GM21447 (cell line): Measurements from ENCODE around the gene ORC1.

Experiments used
- ATAC-seq: cut with Tn5 transposase; IDR thresholded peaks from one replicate; pipeline ENCODE4 v1.9.1; 2021; ENCODE audit not compliant: unreplicated experiment

ORC1 gene

DNA sequence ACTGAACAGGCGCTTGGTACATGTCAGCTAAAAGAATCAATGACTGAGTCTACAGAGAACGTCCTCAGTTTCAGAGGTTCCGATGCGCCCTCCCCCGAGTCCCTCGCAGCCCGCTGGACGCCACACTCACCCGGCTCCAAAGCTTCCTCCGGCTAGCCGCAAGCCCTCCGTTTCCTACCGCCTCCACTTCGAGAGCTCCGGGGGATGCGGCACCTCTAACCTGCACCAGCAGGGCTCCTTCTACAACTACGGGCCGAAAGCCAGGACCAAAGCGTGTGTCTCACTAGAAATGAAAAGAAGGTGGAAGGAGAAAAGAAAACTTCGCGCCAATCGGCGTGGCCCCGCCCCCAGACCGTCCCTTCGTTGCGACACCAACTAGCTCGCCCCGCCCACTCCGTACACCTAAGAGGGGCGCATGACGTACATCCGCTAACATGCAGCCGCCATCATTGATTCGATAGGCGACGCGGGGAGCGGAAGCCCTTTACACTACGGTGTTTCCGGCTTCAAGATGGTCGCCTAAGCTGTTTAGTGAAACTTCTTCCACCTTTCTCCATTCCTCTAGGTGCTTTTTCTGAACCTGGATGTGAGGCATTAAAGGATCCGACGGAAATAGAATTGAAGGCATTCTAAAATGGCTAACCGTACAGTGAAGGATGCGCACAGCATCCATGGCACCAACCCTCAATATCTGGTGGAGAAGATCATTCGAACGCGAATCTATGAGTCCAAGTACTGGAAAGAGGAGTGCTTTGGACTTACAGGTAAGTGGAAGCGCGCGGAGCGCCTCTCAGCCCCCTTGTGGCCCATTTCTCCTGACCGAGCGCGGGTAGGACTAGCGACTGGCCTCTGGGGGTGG, at the start of gene ORC1, which contains the start of gene PRPF38A:
TSS of gene ORC1 (minus strand) at position 308 of the 859 bp plus-strand sequence. CDS start 2,200 bp downstream, outside the sequence.
TSS of gene PRPF38A (plus strand) at position 487 of the 859 bp plus-strand sequence. CDS start at position 635, 148 bp downstream.
- peak; percentile 95 for ATAC-seq

DNA sequence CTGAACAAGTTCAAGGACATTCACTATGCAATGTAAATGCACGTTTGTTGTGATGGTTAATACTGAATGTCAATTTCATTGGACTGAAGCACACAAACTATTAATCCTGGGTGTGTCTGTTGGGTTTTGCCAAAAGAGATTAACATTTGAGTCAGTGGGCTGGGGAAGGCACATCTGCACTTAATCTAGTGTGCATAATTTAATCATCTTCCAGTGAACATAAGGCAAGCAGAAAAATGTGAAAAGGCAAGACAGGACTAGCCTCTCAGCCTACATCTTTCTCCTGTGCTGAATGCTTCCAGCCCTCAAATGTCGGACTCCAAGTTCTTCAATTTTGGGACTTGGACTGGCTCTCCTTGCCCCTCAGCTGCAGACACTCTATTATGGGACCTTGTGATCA, 40.2 kb upstream of the ORC1 start:
- no peak for ATAC-seq

DNA sequence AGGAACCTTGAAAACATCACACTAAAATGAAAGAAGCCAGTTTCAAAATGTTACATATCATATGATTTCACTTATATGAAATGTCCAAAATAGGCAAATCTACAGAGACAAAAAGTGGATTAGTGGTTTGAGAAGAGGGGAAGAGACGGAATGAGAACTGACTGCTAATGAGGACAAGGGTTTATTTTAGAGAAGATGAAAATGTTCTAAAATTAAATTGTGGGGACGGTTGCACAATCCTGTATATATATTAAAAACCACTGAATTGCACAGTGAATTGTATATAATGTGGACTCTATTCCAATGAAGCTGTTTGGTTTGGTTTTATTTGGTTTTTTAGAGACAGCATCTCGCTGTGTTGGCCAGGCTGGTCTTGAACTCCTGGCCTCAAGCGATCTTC, 35.8 kb upstream of the ORC1 start:
- ATAC-seq, result no peak

DNA sequence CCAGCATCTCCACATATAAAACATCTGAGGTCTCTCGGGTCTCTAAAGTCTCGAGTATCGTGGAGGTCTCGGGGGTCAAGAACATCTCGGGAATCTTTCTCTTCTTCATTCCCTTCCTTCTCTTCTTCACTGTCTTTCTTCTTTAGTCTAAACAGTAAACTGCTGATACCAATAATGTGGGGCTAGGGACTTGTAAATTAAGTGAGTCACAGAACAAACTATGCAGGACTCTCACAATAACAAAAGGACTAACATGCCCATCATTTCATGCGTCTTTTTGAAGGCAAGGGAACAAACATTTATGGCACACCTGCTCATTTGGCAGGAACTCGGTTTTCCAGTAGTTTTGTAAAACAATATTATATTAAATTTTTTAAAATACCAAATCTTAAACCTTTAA, 32.6 kb upstream of the ORC1 start:
- no peak for ATAC-seq

DNA sequence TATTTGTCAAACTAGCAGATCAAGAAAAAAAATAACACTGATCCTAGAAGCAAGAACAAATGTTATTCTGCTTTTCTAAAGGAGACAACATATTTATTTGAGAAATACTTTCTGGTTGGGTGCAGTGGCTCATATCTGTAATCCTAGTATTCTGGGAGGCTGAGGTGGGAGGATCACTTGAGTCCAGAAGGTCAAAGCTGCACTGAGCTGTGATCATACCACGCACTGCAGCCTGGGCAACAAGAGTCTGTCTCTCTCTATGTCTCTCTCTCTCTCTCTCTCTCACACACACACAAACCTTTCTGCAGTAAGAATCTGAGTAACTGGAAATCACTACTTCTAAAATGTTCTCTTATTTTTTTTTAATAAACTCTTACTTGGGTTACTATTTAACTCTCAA, 31.4 kb upstream of the ORC1 start:
- no peak for ATAC-seq

DNA sequence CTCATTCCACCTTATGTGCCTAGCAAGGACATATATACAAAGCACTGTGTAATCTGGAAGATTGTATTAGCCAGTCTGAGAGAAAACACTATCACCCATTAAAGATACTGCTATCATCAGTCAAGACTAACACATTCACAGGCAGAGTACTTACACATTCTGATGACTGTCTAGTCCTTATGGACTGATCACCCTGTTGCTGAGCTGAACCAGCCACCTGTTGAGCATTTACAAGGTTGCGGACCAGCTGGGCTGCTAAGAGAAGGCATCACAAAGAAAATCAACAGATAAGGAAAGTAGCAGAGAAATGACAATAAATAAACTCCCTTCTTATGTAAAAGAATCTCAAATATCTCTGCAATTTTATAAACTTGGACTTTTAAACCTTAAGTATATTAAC, 31.0 kb upstream of the ORC1 start:
- no peak for ATAC-seq

DNA sequence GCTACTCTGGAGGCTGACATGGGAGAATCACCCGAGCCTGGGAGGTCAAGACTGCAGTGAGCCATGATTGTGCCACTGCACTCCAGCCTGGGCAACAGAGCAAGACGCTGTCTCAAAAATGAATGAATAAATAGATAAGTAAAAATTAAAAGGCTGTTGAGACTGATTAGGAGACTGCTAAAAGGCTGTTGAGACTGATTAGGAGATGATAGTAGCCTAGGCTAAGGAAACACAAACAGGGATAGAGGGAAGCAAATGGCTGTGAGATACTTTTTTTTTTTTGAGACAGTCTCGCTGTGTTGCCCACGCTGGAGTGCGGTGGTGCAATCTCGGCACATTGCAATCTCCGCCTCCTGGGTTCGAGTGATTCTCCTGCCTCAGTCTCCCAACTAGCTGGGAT, 28.6 kb upstream of the ORC1 start:
- ATAC-seq, result no peak

DNA sequence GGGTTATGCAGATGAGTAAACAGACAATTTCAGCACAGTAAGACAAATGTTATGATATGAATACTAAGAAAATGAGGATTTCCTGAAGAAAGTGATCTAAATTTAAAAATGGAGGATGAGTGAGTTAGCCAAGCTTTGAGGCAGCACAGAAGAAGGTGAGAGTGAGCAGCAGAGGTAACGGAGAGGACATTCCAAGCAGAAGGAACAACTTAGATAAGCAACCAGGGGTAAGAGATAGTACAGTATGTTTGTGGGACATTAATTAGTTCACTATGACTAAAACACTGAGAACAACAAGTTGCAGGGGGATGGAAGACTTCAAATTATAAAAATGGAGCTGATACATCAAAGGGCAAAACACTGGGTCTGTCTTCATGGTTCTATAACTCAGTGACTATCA, 22.9 kb upstream of the ORC1 start:
- no peak for ATAC-seq

DNA sequence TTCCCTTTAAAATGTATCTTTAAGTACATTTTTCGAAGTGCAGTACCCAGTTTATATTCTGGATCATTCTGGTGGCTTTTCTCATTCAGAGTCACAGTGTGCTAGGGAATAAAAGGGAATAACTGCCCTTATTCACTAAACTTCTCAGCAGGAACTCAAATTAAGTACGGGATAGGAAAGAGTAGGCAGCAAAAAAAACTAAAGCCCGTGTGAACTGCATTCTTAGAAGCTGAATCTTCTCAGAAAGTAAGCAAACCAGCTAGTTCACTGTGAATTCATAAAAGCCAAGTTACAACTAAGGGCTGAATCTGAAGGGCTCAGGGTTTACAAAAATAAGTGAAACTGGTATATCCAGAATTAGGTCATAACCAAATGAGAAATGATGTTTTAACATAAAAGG, 22.1 kb upstream of the ORC1 start:
- no peak for ATAC-seq

DNA sequence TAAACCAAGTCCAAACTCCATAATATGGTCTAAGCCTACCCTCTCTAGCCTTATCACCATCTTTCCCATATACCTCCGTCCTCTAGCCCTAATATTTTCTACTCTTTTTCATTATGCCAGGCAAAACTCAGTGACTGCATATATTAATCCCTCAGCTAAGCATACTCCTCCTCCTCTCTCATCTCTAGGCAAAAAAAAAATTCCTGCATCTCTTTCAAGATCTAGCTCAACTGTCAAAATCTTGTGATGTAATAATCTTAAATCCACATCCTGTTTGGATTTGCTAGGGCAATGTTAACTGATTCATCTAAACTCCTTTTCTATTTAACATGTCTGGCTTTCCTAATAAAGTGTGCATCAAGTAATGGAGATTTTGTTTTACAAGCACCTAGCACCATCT, 20.6 kb upstream of the ORC1 start:
- no peak for ATAC-seq

DNA sequence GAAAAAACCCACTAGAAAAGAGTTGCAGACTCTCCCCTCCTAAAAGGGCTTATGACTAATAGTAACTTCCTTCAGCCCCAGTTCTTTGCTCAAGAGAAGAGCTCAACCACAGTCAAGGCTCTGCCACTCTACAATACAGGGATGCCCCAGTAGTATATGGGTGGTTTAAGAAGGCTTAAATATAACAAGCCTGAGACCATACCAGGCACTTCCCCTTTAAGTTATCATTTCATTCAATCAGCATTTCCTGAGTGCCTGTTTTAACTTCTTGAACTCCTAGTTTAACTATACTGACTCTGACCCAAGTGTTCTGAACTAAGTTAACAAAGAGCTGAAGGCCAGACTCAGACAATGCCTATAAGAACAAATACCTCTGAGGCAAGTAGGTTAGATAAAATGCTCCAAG, 20.0 kb upstream of the ORC1 start:
- no peak for ATAC-seq

DNA sequence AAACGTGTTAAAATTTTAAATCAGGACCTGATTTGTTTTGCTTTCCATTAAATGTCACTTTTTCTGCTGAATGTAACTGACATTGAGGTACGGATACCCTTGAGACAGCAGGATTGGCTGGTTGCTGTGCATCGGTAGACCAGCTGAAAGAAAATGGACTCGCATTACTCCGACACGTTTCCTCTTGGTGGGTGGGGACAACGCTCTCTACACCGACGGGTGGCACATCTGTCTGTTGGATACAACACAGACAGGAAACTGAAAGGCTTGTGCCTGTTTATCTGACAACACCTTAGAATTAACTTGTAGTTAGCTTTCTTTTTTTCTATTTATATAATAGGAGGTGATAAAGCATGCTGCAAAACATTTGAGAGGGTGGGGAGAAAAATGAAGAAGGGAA, 19.5 kb upstream of the ORC1 start:
- ATAC-seq, result no peak

DNA sequence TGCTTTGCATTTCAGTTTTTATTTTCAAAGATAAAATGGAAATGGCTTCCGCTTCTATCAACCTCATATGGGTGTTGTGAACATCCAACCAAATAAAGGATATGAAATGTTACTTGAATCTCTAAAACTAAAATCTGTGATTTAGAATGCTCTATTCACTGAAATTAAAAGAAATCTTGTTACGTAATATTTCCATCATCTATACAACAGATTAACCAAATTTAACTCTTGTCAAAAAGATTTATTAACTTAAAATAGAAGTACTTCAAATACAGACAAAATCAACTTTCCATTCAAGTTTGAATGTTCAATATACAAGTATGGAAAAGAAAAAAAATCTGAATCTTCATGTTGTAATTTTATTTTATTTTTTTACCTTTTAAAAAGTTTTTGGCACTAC, 18.8 kb upstream of the ORC1 start:
- ATAC-seq, result no peak

DNA sequence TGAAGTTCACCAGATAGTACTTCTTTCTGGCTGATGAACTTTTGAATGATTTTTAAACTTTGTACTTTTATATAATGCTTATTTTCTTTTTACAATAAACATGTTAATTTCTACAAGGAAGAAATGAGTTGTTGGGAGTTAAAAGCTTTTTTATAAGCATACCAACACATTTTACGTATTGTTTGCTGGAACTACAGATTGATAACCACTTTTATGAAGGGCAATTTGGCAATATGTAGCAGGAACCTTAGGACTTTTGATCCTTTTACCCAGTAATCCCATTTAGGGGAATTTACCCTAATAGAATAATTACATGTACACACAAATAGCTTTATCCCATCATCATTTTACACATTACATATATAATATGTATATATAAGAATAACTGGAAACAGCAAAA, 16.5 kb upstream of the ORC1 start:
- ATAC-seq, result no peak

DNA sequence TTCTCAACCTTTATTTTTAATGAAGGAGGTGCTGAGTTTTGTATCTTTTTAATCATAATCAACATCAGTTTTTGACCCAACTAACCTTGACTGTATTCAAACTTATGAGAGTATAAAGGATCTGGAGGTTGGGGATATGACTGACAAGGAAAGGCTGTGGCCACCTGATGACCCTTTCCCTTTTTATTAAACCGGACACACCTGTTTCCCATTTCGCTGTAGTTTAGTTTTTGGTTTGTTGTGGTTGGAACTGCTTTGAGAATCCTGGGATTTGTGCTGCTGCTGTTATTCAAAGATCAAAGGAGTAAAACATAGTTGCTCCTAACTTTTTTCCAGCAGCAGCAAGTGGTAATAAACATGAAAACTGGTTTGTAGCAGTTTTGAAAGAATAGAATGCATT, 12.6 kb upstream of the ORC1 start:
- ATAC-seq, result no peak

DNA sequence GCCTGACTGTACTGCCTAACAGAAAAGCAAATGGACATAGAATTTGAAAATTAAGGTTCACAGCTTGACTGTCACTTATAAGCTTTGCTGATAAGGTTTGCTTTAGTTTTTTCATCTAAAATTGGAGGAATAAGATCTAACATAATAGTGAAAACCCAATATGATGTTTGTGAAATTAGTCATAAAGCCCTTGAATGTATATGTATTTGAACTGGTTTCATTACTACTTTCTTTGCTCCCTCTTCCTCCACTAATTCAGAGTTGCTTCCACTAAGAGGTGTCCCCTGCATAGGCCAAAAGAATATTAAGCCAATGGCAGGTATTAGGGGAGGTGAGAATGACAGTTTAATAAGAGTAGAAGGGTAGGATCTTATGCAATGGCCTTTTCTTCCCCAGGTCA, 10.7 kb upstream of the ORC1 start:
- ATAC-seq, result no peak

DNA sequence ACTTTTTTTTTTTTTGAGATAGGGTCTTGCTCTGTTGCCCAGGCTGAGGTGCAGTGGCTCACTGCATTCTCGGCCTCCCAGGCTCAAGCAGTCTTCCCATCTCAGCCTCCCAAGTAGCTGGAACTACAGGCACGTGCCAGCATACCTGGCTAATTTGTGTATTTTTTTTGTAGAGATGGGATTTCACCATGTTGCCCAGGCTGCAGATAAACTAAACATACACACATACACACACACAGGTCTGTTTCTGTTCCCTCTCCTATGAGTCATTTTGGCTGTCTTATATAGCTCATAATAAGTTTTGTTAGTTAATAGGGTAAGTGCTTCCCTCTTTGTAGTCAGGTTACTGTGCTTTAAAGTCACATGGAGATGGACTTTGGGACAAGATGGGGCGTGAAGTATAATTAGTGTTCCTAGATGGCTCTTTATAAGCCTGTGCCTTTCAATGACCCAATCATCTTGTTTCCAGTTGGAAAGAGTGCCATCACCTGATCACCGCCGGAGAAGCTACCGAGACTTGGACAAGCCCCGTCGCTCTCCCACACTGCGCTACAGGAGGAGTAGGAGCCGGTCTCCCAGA, 9.3 kb upstream of the ORC1 start:
- no peak for ATAC-seq

DNA sequence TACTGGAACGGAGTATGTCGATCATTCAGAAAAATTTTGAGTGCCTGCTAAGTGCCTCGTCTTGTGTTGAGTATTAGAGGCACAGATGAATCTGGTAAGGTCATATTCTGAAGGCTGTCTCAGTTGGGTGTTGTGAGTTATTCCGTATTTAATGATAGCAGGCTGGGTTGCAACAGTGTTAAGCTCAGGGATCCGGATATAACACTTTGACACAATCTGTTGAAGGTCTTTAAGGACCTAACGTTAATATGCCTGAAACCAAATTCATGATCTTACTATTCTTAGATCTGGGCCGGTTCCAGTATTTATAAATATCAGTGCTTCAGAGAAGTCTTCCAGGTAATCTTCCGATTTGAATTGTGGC, 734 bp upstream of the ORC1 start:
- ATAC-seq, result no peak

DNA sequence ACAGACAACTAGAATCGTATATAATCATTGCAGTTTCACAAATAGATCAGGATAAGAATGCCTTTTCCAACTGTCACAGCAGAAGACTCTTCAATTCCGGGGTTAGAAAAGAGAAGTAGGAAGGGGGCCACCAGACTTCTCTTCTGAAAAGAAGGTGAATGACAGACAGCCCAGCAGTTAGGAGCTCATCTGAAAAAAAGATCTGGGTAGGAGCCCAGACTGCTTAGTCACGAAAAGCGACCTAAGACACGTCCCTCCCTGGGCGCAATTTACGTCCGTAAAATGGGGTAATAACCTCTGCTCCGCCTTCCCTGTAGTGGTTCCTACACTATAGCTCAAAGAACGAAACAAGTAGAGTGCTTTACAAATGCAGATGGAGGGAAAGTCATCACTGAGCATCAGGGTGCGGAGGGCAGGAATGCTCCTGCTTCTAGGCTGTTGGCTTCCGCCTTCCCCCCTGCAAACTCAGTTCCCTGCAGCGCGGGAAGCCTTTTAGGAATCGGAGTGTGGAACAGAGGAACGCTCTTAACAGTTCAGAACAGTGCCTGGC, 582 bp downstream of the ORC1 start:
- ATAC-seq, result peak; percentile 42

DNA sequence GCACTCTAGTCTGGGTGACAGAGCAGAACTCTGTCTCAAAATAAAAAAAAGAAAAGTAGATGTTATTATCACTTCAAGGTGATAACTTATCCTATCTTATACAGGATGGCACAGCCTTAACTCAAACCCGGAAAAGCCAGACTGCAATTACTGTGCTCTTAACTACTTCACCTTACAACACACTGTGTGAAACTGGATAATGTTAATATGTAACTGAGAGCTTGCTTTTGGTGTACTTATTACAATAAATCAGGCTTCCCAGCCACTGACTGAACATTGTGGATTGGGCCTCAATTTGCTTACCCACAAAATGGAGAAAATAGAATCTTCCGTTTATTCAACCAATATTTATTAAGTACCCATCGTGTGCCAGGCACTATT, 1.4 kb downstream of the ORC1 start:
- ATAC-seq, result no peak

DNA sequence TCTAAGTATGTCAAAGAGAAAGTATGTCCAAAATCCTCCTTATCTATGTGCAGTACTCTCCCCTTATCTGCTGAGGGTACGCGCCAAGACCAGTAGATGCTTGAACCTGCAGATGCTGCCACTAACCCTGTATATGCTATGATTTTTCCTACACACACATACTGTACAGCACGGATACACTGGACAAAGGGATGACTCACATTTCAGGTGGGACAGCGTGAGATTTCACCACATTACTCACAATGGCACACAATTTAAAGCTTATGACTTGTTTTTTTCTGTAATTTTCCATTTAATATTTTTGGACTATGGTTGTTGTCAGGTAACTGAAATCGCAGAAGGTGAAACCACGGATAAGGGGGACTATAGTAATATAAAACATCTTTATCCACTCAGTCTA, 4.1 kb downstream of the ORC1 start:
- ATAC-seq, result no peak

DNA sequence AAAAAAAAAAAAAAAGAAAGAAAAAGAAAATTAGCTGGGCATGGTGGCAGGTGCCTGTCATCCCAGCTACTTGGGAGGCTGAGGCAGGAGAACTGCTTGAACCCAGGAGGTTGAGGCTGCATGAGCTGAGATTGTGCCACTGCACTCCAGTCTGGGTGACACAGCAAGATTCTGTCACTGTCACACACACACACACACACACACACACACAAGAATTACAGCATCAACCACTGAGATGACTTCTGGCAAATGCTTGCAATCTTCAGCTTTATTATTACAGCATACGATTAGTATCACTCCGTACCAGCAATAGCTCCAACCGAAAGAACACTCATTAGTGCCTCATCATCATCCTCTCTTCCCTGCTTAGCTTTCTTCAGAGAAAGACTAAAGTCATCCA, 4.6 kb downstream of the ORC1 start:
- no peak for ATAC-seq
